Measurements from ENCODE around the gene MRPL41. TPM values are rescaled to one million over a fixed set of nuclear protein-coding genes. Genes with fewer than 3 reads are reported as not detected.
"Not testable (repeated sequence)": the region's sequence is repeated elsewhere in the genome, so short reads cannot be mapped to it uniquely, and the experiment has no call there.

MRPL41 gene
- total RNA-seq, 1 experiment from 2014 or later = 119 TPM

DNA sequence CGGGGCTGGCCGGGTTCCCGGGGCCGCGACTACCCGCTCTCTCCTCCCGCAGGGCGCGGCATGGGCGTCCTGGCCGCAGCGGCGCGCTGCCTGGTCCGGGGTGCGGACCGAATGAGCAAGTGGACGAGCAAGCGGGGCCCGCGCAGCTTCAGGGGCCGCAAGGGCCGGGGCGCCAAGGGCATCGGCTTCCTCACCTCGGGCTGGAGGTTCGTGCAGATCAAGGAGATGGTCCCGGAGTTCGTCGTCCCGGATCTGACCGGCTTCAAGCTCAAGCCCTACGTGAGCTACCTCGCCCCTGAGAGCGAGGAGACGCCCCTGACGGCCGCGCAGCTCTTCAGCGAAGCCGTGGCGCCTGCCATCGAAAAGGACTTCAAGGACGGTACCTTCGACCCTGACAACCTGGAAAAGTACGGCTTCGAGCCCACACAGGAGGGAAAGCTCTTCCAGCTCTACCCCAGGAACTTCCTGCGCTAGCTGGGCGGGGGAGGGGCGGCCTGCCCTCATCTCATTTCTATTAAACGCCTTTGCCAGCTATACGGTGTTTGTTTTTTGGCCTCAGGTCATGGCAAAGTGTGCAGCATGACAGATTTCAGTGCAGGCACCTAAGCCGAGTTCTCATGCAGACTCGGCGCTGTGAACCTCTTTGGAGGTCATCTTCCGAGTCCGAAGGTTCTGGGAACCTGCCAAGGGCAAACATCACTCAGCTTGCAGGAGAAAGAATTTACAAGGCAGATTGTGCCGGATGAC lies 516 bp downstream of the MRPL41 start:
- no peak for DNase-seq (ENCODE audit: low read depth)

DNA sequence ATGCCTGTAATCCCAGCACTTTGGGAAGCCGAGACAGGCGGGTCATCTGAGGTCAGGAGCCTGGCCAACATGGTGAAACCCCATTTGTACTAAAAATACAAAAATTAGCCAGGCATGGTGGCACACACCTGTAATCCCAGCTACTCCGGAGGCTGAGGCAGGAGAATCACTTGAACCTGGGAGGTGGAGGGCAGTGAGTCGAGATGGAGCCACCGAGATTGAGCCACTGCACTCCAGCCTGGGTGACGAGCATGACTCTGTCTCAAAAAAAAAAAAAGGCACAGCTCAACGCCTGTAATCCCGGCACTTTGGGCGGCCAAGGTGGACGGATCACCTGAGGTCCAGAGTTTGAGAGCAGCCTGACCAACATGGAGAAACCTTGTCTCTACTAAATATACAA lies 2.0 kb downstream of the MRPL41 start:
- DNase-seq (ENCODE audit: low read depth) = not testable (repeated sequence)

DNA sequence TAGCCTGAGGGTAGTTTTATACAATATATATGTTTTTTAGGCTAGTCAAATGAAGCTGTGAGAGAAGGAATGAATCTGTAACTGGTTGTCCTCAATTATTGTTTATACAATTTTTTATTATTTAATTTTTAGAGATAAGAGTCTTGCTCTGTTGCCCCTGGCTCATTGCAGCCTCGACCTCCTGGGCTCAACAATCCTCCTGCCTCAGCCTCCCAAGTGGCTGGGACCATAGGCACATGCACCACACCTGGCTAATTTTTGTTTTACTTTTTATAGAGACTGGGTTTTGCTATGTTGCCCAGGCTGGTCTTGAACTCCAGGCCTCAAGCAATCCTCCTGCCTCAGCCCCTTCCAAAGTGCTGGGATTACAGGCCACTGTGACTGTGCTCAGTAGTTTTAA lies 2.7 kb downstream of the MRPL41 start:
- no peak for DNase-seq (ENCODE audit: low read depth)

DNA sequence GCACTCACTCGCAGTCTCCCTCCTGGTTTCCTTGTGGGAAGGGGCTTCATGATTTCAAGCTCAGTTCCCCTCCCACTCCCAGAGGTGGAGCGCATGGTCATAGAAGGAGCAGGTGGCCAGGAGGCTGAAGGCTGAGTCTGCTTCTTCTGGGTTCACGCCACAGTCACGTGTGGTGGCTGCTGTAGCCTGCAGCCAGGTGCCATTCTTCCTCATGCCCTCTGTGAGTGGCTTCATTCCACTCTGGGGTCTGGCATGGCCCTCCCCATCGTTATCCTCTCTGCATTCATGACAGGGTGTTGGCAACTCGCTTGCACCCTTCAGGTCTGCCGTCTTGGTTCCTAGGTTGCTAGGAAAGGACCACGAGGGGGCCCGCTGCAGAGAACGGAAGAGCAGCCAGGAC lies 3.5 kb downstream of the MRPL41 start:
- DNase-seq (ENCODE audit: low read depth) = no peak

DNA sequence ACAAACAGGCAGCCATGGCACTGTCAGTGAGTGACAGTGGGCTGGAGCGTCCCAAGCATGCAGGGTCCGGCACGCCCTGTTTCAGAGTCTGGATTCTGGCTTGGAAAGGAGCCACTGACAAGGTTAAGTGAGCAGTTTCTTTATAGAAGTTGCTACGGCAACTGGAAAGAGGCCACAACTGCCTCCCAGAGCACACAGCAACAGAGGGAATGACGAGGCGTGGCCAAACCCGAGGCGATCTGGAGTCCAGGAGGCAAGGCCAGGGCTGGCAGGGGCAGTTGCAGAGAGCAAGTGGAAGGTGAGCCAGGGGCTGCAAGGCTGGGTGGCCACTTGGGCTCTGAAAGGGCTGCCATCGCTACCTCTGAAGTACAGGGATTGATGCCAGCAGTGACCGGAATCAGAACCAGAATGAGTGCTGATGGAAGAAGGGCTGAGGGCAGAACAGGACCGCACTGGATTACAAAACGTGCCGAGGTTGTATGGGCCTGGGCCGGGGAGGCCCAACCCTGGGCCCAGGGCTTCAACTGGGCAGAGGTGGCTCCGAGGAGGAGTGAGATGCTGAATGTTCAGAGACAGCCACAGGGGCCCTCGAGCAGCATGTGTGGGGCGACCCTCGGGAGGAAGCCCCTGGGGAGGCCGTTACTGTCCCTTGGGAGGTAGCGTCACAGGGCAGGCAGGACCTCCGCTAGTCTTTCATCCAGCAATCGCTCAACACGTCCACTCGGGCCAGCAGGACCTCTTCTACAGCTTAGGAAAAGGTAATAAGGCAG lies 4.6 kb downstream of the MRPL41 start:
- DNase-seq (ENCODE audit: low read depth) = no peak

DNA sequence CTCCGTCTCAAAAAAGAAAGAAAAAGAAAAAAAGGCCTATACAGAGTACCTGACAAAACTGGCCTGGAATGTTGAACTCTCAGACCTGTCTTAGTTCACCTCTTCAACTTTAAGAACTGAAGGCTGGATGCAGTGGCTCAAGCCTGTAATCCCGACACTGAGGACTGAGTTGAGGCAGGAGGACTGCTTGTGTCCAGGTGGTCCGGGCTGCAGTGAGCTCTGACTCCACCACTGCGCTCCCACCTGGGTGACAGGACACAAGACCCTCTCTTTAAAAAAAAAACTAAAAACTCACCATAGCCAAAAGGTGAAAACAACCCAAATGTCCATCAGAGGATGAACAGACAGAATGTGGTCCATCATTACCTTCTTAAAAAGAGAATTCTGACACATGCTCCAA lies 6.4 kb downstream of the MRPL41 start:
- no peak for DNase-seq (ENCODE audit: low read depth)

DNA sequence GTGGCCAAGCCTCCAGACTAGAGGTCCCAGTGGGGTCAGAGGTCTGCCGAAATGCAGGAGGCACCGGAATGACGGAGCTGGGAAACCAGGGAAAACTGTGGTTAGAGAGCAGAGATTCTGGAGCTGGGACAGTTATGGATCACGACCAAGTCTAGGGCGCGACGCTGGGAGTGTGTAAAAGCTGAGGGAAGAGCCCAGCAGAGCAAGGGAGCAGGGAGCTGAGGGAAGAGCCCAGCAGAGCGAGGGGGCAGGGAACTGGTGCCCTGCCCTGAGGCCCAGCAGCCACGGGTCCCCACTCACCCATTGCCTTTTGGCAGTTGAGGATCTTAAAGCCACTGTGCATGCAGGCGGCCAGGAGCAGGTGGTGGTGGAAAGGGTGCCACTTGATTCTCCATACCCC lies 12.5 kb downstream of the MRPL41 start:
- DNase-seq (ENCODE audit: low read depth) = no peak

GRCh38 chr9:137564817-137565411 lies 13.2 kb downstream of the MRPL41 start:
- DNase-seq (ENCODE audit: low read depth) = no peak

- not testable (repeated sequence) for DNase-seq (ENCODE audit: low read depth)
These were observed 16.8 kb downstream of the MRPL41 start for GRCh38 chr9:137568445-137568844.

- DNase-seq (ENCODE audit: low read depth) = no peak
These were observed 18.0 kb downstream of the MRPL41 start for GRCh38 chr9:137569609-137570203.

DNA sequence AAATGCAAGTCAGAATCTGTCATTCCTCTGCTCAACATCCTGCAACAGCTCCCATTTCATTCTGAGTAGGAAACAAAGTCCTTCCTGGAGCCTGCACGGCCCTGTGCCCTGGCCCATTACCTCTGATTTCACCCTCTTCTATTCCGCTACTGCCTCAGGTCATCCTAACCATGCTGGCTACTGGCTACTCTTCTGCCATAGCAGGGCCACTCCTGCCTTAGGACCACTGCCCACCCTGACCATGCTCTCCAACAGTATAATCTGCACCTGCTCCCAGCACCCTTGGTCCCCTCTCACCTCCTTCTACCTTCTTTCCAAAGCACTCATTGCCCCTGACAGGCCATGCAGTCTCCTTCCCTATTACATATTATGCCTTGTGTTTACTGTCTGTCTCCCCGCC lies 18.9 kb downstream of the MRPL41 start:
- no peak for DNase-seq (ENCODE audit: low read depth)

DNA sequence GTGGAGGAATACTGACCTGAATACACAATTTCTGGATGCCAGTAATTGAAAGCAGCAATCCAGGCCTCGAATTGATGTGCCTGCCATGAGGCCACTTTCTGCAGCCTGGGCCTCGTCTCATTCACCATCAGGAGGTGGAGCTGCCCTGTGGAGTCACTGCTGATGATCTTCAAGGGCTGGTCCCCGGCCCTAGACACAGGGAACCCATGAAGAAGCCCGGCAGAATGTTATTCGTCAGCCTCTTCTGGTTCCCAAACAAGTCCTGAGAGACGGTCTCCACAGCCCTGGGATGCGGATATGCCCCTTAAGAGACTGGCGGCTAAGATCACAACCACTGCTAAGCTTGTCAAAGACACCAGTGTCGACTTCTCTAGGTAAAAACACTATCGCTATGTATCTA lies 22.5 kb downstream of the MRPL41 start:
- DNase-seq (ENCODE audit: low read depth) = no peak

DNA sequence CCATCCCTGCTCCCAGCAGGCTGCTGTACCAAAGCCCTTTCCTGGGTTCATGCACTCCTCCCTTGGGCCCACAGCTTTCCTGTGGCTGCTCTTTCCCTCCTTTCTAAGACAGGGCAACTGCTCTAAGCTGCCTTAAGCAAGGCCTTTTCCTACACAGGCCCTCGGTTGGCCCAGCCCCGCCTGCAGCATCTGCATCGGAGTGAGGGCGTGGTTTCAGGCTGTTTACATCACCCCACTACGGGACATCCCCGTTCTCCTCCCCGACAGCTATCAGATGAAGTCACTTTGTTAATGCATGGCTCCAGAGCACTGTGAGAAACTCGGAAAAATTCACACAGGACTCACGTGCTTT lies 23.7 kb downstream of the MRPL41 start:
- no peak for DNase-seq (ENCODE audit: low read depth)

DNA sequence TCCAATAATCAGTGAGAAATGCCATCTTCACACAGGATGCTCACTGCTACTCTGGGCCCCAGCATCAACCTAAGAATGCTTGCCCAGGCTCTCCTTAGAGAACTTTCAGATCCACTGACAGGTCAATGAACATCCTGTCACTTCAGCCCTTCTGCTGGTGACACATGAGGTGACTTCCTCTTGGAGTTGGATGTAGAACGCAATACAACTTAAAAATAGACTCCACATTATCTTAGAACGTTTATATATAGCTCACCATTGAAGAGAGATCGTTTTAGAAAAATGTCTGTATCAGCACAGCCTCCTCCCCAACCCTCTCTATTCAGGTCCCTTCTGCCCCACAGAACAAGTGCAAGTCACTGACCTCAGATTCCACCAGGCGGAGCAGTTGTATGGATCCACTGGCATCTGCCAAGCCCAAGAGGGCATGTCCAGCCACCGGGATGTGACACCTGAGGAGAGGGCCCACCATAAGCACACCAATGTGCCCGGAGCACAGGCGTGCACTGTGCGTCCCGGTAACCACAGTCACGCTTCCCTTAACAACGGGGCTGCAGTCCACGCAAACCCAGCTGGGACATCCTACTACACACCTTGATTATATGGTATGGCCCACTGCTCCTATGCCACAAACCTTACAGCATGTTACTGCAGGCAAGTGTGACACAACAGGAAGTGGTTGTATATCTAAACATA lies 24.2 kb downstream of the MRPL41 start:
- no peak for DNase-seq (ENCODE audit: low read depth)

DNA sequence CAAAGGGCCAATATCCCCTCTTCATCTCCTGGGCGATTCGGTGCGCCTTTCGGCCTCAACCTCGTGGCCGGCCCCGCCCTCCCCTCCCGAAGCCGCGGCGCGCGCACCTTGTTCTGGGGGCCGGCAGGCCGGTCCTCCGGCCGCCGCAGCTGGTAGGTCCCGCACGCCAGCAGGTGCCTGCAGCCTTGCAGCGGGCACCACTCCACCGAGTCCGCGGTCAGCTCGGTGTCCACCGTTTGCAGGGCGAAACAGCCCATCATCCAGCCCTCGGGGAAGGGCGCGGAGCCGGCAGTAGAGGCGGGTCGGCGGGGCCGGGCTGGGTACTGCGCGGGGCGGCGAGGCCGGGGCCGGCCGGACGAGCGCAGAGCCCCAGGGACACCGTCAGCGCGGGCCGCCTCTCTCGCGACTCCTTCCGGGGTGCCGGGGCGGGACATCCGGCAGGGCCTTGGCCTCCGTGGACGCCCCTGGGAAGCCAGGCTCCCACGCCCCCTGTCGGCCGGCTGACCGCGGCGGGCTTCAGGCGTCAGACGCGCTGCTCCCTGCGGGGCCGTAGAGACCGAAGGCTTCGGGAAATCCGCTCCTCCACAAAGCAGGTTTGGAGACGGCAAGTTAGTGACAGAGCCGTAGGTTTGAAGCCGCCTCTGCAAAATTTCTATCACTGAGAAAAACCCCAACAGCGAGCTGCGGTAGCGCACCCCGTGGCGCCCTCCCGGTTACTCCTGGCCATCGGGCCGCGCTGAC lies 27.0 kb downstream of the MRPL41 start, which contains the start of gene DPH7:
Gene DPH7 (minus strand): TSS at position 408 of the 741 bp plus-strand sequence. CDS start 148 bp downstream, at position 260.
- peak; percentile 98 for DNase-seq (ENCODE audit: low read depth)

- DNase-seq (ENCODE audit: low read depth) = no peak
These were observed 27.6 kb downstream of the MRPL41 start for GRCh38 chr9:137579259-137579604.

DNA sequence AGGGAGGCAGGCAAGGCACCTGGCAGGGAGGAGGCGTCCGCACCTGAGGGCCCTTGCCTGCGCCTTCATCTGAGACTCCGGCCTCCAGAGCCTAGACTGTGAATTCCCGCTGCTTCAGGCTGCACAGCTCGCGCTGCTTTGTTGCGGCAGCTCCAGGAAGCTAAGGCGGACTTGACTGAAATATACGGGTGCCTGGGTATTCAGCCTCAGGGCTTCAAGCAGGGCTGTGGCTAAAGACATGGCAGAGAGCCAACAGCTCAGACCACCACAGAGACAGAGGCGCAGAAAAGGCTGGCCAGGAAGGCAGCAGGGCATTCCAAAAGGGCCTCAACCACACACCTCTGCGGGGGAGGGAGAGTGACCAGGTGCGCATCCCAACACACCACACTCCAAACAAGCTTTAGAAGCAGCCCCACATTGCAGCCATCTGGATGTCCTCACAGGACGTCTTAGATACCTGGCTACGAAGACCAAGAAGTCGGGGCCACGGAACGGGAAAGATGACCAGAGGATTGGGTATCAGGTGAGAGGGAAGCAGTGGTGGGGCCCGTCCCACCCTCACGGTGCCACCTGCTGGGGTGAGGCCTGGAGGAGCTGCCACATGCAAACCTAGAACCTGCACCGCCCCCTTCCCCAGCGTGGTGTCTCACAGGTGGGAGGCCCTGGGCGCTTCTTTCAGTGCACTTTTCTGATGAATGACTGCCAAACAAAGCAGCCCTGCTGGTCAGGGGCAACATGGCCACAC lies 28.7 kb downstream of the MRPL41 start:
- no peak for DNase-seq (ENCODE audit: low read depth)

GRCh38 chr9:137580954-137581322 lies 29.3 kb downstream of the MRPL41 start:
- no peak for DNase-seq (ENCODE audit: low read depth)

DNA sequence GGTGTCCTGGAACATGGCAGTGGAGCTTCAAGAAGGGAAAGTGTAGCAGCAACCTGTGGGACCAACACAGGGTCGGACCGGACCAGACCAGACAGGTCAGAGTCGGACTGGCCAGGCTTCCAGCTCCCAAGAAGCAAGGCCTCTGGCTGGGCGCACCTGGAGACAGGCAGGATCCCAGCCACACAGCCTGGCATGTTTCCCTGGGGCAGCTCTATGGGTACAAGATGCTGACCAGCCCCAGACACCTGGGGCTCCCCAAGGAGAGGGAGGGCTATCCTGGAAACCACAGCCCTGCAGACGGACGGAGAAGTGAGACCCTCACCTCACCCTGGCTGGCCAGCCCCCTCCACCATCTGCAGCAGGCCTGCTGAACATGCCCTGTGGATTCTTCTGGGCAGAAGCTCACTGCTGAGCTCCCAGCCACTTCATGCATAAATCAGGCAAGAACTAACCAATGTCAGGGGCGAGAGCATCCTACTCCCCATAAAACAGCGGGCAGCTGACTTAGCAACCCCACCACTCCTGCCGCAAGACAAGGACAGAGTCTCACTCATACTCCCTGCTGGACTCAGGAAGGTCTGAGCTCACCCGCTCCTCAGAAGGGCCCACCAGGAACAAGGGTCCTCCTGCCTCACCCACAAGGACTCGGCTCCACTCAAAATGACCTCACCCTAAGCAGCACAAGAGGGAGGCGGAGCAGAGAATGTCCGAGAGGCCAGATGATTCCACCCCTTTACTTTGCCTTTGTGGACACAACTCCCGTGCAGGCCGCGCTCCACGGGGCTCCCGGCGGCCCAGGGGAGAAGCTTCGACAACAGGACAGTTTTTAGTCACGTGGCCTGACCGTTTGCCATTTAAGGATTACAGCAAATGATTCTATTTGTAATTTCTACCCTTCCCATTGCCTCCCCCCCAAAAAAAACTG lies 29.9 kb downstream of the MRPL41 start:
- DNase-seq (ENCODE audit: low read depth) = no peak
